ENCODE data around the gene COL20A1.

DNA sequence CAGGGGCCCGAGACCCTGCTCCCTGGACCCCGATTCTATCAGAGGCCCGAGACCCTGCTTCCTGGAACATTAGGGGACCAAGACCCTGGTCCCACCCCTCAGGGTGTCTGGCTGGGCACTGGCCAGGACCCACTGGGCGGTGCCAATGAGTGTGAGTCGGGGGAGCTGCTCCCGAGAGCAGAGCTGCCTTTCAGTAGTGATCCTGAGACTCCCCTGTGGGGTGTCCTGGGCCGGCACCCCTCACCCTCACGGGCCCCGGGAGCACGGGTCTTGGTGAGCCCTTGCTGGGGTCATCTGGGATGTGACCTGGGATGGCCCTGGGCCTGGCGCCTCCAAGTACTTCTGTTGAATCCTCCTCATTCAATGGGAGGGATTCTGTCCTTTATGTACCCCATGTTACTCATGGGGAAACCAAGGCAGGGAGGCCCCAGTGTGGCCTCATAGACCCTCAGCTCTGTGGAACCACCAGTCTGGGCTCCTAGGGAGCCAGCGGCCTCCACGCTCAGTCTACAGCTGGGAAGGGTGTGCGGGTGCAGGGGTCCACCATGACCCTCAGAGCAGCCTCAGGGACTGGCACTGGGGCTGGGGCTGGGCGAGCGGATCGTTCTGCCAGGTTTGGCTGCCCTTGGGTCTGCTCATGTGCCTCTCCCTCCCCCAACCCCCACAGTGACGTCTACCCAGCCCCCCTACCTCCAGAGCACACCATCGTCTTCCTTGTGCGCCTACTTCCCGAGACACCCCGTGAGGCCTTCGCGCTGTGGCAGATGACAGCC is 25.6 kb downstream of the COL20A1 start:
- TF ChIP-seq, protein P1, sequence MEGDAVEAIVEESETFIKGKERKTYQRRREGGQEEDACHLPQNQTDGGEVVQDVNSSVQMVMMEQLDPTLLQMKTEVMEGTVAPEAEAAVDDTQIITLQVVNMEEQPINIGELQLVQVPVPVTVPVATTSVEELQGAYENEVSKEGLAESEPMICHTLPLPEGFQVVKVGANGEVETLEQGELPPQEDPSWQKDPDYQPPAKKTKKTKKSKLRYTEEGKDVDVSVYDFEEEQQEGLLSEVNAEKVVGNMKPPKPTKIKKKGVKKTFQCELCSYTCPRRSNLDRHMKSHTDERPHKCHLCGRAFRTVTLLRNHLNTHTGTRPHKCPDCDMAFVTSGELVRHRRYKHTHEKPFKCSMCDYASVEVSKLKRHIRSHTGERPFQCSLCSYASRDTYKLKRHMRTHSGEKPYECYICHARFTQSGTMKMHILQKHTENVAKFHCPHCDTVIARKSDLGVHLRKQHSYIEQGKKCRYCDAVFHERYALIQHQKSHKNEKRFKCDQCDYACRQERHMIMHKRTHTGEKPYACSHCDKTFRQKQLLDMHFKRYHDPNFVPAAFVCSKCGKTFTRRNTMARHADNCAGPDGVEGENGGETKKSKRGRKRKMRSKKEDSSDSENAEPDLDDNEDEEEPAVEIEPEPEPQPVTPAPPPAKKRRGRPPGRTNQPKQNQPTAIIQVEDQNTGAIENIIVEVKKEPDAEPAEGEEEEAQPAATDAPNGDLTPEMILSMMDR (IDR thresholded peaks at IDR 0.05): no peak
- TF ChIP-seq POLR2A (IDR thresholded peaks at IDR 0.05): no peak

Data from right lobe of liver (tissue), 4 donors.